Measurements from ENCODE around the gene JUP.

Gene JUP

DNA sequence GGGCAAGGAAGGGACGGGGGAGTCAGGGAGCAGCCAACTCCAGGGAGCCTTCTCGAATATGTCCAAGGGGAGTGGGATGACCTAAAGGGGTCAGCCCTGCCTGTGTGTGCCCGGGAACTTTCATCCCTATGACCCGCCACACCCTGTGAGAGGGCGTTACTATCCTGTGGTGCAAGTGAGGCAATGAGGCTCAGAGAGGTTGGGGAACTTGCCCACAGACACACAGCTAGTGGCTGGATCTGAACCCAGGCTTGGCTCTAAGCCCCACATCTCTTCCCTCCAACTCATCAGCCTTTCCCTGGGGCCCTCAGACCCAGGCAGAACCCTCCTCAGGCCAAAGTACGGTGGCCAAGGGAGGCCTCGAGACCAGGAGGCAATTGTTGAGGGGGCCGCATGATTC lies 23.2 kb downstream of the JUP start:
- Histone ChIP-seq H3K27ac (no peak overlapping the region), H3K4me3 (ENCODE audit: low read depth, low read length) (no peak overlapping the region), H3K9me3 (ENCODE audit: severe bottlenecking) (no peaks in the 10 kb centered on the region), H3K36me3 (peaks cover 77% of the 10 kb centered on the region), H3K27me3 (ENCODE audit: insufficient read depth, low read depth, severe bottlenecking) (no peaks in the 10 kb centered on the region)
- DNase-seq, result no peak
- TF ChIP-seq, protein P1, sequence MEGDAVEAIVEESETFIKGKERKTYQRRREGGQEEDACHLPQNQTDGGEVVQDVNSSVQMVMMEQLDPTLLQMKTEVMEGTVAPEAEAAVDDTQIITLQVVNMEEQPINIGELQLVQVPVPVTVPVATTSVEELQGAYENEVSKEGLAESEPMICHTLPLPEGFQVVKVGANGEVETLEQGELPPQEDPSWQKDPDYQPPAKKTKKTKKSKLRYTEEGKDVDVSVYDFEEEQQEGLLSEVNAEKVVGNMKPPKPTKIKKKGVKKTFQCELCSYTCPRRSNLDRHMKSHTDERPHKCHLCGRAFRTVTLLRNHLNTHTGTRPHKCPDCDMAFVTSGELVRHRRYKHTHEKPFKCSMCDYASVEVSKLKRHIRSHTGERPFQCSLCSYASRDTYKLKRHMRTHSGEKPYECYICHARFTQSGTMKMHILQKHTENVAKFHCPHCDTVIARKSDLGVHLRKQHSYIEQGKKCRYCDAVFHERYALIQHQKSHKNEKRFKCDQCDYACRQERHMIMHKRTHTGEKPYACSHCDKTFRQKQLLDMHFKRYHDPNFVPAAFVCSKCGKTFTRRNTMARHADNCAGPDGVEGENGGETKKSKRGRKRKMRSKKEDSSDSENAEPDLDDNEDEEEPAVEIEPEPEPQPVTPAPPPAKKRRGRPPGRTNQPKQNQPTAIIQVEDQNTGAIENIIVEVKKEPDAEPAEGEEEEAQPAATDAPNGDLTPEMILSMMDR (IDR thresholded peaks at IDR 0.05; ENCODE audit: low read depth, low read length), result no peak

DNA sequence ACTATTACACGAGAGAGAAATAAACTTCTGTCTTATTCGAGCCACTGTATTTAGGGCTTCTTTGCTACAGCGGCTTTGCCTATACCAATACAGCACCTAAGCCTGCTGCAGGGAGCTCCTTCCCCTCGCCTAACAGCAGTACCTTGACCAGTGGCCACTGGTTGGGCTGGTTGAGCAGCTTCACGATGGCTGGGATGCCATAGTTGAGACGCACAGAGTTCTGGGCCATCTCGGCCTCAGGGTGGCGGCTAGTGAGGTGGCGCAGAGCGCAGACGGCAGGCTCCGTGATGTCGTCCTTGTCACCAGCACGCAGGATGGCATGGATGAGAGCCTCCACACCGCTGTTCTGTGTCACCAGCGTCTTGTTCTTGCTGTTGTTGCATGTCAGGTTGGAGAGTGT lies 23.7 kb downstream of the JUP start:
- Histone ChIP-seq H3K4me3 (ENCODE audit: low read depth, low read length) (no peak overlapping the region), H3K27me3 (ENCODE audit: insufficient read depth, low read depth, severe bottlenecking) (no peaks in the 10 kb centered on the region), H3K36me3 (peaks cover 77% of the 10 kb centered on the region), H3K9me3 (ENCODE audit: severe bottlenecking) (no peaks in the 10 kb centered on the region), H3K27ac (no peak overlapping the region)
- no peak for DNase-seq
- TF ChIP-seq, protein P1 (IDR thresholded peaks at IDR 0.05; ENCODE audit: low read depth, low read length), result no peak

DNA sequence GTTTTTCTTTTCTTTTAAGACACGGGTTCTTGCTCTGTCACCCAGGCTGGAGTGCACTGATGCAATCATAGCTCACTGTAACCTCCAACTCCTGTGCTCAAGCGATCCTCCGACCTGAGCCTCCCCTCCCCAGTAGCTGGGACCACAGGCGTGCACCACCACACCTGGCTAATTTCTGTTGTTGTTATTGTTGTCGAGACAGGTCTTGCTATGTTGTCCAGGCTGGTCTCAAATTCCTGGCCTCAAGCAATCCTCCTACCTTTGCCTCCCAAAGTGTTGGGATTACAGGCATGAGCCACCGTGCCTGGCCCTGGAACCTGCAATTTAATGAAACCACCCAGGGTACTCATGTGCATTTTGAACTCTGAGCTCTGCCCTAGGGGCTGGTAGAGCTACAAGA lies 24.1 kb downstream of the JUP start:
- no peaks in the 10 kb centered on the region for H3K27me3 ChIP-seq (ENCODE audit: insufficient read depth, low read depth, severe bottlenecking)
- H3K4me3 ChIP-seq (ENCODE audit: low read depth, low read length), result no peak overlapping the region
- H3K36me3 ChIP-seq, result peaks cover 77% of the 10 kb centered on the region
- DNase-seq, result no peak
- TF ChIP-seq, protein P1 (IDR thresholded peaks at IDR 0.05; ENCODE audit: low read depth, low read length), result no peak
- H3K27ac ChIP-seq, result no peak overlapping the region
- H3K9me3 ChIP-seq (ENCODE audit: severe bottlenecking), result no peaks in the 10 kb centered on the region

DNA sequence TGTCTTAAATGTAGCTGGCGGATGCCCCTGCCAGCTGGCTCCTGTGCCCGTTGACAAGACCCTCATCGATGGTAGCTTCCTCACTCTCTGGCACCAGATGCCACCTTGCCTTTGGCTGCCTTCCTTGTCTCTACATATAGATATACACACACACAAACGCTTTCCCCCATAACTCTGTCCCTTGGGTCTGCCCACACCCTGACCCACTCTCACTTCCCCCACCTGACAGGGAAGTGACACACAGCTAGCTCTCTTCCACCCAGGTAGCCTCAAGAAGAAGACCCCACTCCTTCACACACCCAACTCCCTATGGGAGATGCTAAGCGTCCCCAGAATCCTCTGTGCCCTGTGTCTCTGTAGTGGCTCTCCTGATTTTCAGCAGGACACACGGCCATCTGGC lies 25.6 kb downstream of the JUP start:
- Histone ChIP-seq H3K4me3 (ENCODE audit: low read depth, low read length) (no peak overlapping the region), H3K27ac (no peak overlapping the region), H3K9me3 (ENCODE audit: severe bottlenecking) (no peaks in the 10 kb centered on the region), H3K27me3 (ENCODE audit: insufficient read depth, low read depth, severe bottlenecking) (no peaks in the 10 kb centered on the region), H3K36me3 (peaks cover 77% of the 10 kb centered on the region)
- TF ChIP-seq, protein P1 (IDR thresholded peaks at IDR 0.05; ENCODE audit: low read depth, low read length), result no peak
- no peak for DNase-seq

GRCh38 chr17:41758601-41759000 lies 27.9 kb downstream of the JUP start:
- Histone ChIP-seq H3K27ac (no peak overlapping the region), H3K4me3 (ENCODE audit: low read depth, low read length) (no peak overlapping the region), H3K27me3 (ENCODE audit: insufficient read depth, low read depth, severe bottlenecking) (no peaks in the 10 kb centered on the region), H3K36me3 (peaks cover 74% of the 10 kb centered on the region), H3K9me3 (ENCODE audit: severe bottlenecking) (no peaks in the 10 kb centered on the region)
- DNase-seq, result no peak
- TF ChIP-seq, protein P1 (IDR thresholded peaks at IDR 0.05; ENCODE audit: low read depth, low read length), result no peak

DNA sequence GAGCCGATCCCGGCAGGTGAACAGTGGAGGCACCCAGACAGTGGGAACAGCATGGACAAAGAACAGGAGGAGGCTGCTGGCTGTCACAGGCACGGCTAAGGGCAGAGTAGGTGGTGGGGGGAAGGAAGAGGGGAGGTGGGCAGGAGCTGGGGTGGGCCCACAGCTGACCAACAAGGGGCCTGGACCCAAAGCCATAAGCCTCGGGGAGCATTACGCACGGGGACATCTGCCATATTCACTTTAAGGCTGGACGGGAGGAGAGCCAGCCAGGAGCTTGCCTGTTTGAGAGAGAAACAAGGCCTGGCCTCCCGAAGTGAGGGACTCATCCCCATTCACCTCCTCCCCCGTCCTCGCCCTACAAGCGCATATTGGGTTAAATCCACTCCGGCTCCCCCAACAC lies 32.4 kb downstream of the JUP start:
- Histone ChIP-seq H3K9me3 (ENCODE audit: severe bottlenecking) (no peaks in the 10 kb centered on the region), H3K4me3 (ENCODE audit: low read depth, low read length) (no peak overlapping the region), H3K27ac (peak overlapping the region; percentile 18; the same call in 1 of the 2 replicates), H3K27me3 (ENCODE audit: insufficient read depth, low read depth, severe bottlenecking) (no peaks in the 10 kb centered on the region), H3K36me3 (peaks cover 46% of the 10 kb centered on the region)
- DNase-seq, result peak; percentile 62
- TF ChIP-seq, protein P1 (IDR thresholded peaks at IDR 0.05; ENCODE audit: low read depth, low read length), result no peak
